ENCODE data around the gene CFAP20DC.
A peak's percentile ranks its signal among the peaks of the same experiment; 100 is the strongest.
"Not testable (repeated sequence)": the region's sequence is repeated elsewhere in the genome, so short reads cannot be mapped to it uniquely, and the experiment has no call there.

The CFAP20DC gene

DNA sequence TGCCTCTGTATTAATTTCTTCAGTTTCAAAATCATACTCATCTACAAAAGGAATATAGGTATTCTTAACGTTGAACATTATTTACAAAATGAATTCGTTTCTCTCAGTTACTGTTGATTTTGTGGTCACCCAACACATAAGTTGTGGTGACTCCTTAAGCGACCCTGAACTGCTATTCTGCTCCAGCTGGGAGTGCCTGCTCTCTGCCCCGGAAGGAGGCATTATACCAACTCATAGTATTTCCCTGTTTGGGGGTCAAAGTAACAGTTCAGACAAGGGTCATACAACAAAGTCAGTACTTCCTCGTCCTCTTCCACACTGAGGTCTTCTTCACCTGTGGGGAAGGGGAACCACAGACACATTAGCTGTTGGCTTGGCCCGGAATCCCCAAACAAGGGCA lies 307.6 kb downstream of the CFAP20DC start:
- no peak for DNase-seq (ENCODE audit: low read depth)

DNA sequence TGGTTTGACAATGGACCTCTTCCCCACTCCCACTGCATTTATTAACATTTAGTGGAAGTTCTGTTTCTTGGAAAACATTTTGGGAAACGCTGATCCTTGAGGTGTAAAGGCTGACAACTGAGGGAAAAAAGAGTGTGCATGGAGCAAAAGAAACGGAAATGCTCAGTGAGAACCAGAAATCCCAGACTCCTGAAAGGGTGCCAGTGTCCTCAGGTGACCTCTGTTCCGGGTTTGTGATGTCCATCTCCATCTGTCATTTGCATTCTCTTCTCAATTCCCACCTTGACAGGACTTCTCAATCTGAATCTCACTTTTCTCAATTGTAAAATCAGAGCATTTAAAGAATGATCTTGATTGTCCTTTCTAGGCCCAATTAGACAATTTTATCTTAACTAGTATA lies 312.2 kb downstream of the CFAP20DC start:
- no peak for DNase-seq (ENCODE audit: low read depth)

DNA sequence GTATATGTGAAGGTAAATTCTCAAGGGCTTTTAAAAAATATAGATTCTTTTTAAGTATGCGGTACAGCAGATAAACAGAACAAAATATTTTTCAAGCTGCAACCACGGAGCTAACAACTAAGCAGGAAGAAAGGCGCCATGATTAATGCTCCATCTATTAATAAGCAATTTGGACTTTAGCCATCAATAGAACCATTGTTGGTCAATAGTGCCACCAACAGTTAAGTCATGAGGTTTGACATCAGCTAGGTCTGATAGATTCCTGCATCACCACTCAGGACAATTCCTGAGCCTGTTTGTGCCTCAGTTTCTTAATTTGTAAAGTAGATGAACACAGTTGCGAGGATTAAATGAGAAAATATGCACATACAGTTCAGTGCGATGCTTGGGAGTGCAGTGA lies 318.2 kb downstream of the CFAP20DC start:
- no peak for DNase-seq (ENCODE audit: low read depth)

DNA sequence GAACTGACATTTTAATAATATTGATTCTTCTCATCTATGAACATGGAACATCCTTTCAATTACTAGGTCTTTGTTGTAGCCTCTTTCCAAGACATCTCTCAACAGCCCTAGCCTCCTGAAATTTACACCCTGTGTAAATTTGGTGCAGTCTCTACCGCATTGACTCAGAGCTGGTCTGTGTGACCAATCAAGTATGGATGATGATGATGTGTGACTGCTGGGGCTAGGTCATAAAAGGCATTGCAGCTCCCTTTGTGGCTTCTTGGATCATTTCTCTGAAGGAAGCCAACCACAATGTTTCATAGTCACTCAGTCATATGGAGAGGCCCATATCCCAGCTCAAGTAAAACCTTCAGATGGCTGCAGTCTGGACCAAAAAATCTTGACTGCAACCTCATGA lies 321.1 kb downstream of the CFAP20DC start:
- DNase-seq (ENCODE audit: low read depth) = no peak

DNA sequence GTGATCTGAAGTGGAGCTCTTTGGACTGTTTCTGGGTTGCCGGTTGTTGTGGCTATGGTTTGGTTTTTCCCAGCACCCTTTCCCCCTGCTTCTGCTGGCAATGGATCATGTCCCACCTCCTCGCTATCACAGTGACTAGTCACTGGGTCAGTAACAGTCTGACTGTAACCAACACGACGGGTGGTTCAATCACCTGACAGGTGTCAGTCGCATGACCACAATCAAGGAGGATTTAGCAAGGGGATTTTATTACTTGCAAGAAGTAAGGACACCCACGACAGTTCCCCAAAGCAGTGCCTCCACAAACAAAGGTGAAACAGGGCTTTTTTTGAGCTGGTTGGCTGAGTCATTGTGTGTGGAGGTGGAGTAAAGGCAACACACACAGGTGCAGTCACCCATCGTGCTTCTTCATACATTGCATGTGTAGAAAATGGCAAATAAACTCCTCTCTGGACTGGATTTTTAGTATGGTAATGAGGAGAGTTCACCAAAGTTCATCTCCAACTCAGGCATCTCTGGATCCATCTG lies 324.4 kb downstream of the CFAP20DC start:
- DNase-seq (ENCODE audit: low read depth) = no peak

DNA sequence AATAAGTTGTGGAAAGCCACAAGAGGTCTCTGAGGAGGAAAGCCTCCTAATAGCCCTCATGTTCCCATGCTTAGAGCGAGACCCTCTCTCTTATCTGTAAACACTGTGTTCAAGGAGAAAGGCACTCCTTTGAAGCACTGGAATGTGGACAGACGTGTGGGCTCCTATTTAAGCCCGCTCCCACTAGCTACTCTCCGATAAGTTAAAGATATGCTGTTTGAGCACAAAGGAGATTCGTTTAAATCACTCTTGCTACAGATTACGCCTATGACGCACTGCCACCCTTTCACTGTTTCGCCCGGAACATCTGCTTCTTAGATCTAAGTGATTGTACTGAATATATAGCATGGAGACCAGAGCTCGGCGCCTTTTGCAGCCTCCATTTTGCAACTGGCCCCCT lies 325.5 kb downstream of the CFAP20DC start:
- no peak for DNase-seq (ENCODE audit: low read depth)

DNA sequence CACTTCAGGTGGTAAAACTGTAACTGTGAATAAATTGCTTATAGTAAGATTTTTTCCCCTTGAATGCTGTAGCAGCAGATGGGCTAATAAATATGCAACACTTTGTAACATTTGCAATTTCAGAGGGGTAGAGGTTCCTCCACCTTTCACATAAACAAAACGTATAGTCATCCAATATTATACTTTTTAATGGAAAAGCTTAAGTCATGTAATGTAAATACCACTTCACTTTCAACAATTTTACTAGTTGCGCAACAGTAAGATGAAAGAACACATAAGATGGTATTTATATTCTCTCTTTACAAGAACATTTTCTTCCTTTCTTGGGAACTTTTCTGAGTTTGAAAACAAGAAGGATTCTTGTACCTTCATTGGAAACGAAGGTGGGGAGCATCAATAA lies 326.7 kb downstream of the CFAP20DC start:
- DNase-seq (ENCODE audit: low read depth) = peak; percentile 66

DNA sequence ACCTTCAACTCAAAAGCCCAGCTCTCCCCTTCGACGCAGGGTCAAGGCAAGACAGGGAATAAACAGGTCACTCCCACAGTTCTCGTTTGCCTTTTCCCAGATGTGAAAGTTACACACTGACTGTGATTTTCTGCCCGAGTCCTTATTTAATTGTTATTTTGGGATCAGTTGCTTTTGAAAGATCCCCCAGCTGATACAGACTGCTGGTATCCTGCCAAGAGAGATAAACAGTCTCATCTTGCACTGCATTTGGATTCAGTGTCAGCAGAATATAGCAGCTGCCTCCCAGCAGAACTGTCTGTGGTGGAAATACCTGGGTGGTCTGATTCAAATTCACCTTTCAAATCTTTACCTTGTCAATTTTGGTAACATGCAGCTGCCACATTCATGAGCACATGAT lies 327.3 kb downstream of the CFAP20DC start:
- peak; percentile 31 for DNase-seq (ENCODE audit: low read depth)

DNA sequence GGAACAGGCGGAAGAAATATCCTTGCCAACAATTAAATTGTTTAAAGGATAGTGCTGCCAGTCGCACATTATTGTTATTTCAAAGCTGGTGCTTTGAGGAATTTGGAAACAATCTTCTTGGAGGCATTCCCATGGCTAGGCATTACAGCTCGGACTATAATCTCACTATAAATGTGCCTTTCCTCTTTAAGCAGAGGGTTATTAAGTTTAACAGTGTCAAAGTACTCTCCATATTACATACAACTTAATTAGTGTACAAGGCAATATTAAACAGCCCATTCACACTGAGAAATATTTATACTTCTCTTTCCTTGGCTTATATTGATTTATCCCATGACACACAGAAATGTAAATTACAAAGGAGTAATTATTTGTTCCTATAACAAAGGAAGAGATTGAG lies 329.3 kb downstream of the CFAP20DC start:
- no peak for DNase-seq (ENCODE audit: low read depth)

DNA sequence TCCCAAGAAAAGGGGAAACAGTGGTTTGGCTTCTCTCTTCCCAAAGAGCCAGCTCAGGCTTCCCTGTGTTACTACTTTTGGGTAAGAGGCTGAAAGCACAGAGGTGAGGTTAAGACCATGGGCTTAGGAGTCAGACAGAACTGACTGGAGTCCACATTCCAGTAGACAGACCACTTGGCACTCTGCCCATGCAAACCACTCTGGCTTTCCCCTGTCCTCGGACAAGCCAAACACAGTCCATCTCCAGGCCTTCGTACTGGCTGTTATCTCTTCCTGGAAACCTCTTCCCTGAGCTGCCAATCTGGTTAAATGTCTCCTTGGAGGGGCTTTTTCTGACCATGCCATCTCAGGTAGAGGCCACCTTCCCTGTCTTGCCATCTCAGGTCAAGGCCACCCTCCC lies 330.1 kb downstream of the CFAP20DC start:
- DNase-seq (ENCODE audit: low read depth) = peak; percentile 17

DNA sequence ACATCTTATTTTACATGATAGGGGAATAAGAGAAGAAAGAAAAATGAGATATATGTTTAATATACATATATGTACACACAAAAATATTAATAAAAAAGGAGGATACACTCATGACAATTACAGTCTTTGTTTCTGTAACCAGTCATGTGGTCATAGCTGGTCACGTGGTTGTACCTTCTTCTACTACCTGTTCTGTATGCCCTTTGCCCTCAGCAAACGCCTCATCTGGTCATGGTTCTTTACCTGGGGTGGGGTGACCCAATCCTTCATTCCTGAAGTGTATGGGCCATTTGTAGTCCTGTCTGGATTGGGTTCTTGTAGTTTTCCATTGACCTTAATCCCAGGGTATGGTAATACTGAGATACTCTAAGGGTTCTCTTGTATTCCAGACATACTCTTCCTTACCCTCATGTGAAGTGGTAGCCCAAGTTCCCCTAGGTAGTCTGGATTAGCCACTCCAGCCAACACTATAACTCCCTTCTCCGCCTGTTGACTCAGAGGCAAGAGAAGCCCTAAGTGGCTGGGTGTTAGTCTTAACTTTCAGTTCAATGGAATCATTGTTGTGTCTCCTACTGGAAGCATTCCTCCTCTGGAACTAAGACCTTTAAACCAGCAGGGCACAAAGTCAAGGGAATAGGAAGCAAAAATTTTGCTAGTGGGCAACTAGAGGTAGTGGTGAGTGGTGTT lies 336.0 kb downstream of the CFAP20DC start:
- DNase-seq (ENCODE audit: low read depth) = no peak

DNA sequence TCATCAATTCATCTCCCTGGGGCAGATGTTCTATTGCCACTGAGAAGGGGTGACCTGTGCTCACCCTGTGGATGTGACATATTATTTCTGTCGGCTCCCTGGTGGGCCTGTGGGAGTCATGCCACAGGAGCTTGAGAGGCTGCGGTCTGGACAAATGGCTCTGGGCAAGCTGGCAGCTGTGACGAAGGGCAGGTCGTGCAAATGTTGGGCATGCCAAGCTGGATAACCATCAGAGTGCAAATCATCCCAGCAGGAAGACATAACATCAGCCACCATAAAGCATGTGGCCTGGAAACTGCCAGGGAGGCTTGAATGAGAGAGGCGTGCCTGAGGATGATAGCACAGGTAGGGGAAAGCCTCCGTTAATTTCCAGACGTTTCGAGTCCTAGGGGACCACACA lies 338.0 kb downstream of the CFAP20DC start:
- DNase-seq (ENCODE audit: low read depth) = no peak

DNA sequence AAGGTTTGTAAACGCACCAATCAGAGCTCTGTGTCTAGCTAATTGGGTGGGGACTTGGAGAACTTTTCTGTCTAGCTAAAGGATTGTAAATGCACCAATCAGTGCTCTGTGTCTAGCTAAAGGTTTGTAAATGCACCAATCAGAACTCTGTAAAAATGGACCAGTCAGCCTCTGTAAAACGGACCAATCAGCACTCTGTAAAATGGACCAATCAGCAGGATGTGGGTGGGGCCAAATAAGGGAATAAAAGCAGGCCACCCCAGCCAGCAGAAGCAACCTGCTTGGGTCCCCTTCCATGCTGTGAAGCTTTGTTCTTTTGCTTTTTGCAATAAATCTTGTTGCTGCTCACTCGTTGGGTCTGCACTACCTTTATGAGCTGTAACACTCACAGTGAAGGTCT lies 340.8 kb downstream of the CFAP20DC start:
- DNase-seq (ENCODE audit: low read depth) = not testable (repeated sequence)

DNA sequence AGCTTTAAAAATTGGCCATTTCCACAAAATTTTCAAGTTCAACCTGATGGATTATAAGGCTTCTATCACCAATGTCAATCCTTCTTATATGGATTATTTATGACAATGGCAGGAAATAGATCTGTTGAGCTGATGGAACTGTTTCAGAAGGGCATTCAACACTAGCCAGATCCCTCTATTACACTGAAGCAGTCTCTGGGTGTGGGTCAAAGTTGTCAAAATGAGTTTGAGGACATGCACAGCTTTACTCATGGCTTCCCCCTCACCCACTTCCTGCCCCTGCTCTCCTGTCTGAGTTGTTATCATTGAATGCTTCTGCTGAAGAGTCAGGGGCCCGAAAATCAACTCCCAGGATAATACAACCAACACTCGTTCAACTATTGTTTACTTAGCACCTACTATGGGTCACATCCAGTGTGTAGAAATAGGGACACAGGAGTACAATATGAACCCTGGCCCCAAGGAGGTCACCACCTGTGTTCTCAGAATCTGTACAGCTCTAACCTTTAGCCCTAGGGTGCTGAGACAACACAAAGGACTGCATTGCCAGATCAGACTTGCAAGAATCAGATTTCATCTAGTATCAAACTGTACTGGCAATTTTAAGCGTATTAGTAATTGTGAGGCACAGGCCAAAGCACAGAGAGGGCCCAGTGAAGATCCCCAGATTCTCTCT lies 341.6 kb downstream of the CFAP20DC start:
- DNase-seq (ENCODE audit: low read depth) = no peak

DNA sequence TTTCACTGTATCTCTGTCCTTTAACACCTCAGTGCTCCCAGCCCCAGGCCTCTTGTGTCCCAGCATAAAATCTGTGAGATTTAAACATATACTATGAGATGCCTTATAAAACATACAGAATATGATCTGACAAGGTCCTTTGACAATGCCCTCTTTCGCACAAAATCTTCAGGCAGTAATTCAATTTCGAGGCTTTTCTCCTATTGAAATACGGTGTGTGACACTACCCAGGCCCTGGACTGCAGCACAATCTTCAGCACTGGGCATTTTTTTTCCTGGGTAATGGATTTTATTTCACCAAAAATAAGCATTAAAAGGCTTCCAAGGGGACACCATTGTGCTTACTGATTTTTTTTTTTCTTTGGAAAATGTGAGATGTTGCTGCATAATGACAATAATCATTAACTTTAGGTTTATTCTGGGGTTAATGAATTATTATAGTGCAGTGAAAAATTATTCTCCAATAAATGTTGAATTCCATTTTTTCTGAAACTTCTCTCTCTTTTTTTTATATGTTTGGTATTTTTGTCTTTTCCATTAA lies 342.4 kb downstream of the CFAP20DC start:
- DNase-seq (ENCODE audit: low read depth) = no peak

DNA sequence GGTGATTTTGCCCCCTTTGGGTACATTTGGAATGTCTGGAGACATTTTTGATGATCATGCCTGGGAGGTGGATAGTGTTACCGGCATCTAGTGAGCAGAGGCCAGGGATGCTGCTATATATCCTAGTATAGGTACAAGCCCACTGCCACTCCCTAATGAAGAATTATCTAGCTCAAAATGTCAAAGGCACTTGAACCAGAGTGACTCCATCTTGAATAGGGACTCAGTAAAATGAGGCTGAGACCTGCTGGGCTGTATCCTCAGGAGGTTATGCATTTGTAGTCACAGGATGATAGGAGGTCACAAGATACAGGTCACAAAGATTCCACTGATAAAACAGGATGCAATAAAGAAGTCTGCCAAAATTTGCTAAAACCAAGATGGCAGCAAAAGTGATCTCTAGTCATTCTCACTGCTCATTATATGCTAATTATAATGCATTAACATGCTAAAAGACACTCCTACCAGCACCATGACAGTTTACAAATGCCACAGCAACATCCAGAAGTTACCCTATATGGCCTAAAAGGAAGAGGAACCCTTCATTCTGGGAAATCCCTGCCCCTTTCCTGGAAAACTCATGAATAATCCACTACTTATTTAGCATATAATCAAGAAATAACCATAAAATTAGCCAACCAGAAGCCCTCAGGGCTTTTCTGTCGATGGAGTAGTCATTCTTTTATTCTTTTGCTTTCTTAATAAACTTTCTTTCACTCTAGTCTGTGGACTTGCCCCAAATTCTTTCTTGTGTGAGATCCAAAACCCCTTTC lies 343.2 kb downstream of the CFAP20DC start:
- no peak for DNase-seq (ENCODE audit: low read depth)

DNA sequence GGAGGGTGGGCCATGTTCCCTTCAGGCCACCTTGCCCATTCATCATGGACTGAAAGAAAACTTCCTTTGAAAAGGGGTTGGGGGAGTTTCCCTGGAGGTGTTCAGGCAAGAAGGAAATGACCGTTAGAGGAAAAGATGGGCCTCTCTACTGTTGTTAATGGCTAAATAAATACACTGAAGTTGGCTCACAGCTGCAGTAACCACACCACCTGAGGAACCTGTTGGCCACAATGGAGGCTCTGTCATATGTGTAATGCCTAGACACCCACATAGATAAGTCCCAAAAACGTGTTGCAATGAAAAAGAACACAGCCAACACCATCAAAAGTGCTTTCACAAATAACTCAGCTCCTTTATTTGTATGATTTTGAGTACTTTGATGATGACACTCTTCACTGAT lies 345.1 kb downstream of the CFAP20DC start:
- no peak for DNase-seq (ENCODE audit: low read depth)

DNA sequence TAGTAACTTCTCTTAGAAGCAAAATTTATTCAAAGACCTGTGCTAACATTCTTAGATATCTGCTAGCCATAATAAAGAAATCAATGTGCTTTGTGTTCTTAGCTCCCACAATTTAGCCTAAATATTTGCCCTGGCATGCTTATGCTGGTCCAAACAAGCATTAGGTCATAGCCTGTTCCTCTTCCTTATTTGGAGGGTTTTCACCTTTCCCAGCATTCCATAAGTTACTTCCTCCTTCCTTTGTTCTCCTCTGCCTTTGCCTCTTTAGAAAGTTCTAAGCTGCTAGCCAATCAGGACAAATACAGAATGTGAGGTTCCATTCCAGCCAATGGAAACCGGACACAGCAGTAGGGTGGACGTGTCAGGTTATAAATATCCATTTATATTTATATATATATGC lies 345.5 kb downstream of the CFAP20DC start:
- DNase-seq (ENCODE audit: low read depth) = not testable (repeated sequence)

DNA sequence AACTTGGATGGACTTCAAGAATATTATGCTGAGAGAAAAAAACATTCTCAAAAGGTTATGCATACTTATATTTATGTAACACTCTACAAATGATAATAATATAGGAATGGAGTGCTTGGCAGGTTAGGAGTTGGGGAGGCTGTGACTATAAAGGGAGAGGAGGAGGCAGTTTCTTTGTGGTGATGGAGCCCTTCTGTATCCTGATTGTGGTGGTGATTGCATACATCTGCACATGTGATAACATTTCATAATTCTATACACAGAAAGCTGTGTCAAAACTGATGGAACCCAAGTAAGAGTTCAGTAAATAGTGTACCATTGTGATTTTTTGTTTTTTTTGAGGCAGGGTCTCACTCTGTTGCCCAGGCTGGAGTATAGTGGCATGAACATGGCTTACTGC lies 351.6 kb downstream of the CFAP20DC start:
- no peak for DNase-seq (ENCODE audit: low read depth)

DNA sequence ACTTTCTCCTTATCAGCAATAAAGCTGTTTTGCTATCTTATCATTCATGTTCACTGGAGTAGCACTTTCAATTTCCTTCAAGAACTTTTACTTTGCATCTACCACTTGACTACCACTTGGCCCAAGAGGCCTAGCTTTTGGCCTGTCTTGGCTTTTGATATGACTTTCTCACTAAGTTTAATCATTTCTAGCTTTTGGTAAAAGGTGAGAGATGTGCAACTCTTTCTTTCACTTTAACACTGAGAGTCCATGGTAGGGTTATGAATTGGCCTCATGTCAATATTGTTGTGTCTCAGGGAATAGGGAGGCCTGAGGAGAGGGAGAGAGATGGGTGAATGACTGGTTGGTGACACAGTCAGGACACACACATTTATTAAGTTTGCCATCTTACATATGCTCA lies 352.3 kb downstream of the CFAP20DC start:
- no peak for DNase-seq (ENCODE audit: low read depth)

DNA sequence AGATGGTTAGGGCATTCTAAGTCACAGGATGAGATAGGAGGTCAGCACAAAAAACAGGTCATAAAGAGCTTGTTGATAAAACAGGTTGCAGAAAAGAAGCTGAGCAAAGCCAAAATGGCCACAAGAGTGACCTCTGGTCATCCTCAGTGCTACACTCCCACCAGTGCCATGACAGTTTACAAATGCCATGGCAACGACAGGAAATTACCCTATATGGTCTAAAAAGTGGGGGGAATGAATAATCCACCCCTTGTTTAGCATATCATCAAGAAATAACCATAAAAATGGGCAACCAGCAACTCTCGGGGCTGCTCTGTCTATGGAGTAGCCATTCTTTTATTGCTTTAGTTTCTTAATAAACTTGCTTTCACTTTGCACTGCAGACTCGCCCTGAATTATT lies 353.0 kb downstream of the CFAP20DC start:
- DNase-seq (ENCODE audit: low read depth) = not testable (repeated sequence)

DNA sequence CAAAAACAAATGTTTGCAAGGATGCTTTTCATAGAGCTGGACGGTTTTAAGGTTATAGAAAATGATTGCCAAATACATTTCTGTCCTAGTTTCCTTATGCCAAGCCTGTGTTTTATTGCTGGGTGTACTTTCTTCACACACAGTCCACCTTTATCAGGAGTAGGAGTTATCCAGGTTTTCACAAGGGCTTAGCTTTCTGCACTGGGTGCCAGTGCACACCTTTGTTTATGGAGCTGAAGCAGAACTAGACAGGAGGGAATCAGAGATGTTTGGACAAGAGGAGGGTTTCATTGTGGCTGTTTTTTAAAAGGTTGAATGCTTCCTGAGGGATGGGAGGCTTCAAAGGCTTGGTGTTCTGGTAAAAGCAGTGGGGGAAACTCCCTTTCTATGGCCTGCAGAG lies 353.7 kb downstream of the CFAP20DC start:
- no peak for DNase-seq (ENCODE audit: low read depth)

DNA sequence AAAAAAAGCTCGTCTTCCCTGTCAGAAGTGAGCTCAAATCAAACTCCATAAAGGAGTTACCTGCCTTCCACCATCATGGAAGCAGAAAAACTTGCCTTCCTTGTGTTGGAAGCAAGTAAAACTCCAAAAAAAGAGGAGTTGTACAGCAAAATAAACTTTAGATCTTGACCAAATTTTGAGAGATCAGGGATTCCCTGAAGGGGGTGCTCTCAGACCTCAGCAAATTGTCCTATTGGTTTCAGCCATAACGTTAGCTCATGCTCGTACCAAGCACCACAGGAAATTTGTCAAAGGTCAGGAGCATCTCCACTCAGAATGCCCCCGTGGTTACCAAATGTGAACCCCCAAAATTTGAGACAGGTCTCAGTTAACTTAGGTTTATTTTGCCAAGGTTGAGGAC lies 354.5 kb downstream of the CFAP20DC start:
- not testable (repeated sequence) for DNase-seq (ENCODE audit: low read depth)

Measured in iris pigment epithelial cell (primary cell).